HEK293 (cell line): ENCODE results near the gene ASXL1.

Source experiments
- CTCF ChIA-PET: fragments of 350-600 bp; formaldehyde crosslinking; extraction: SDS; loops from one replicate; lab custom pipeline; 2021; ENCODE audit warnings: antibody characterized with exemption; lab: Yijun Ruan, JAX
- POLR2A ChIA-PET: fragments of 300-600 bp; formaldehyde crosslinking; extraction: SDS; loops from one replicate; lab custom pipeline; 2020; ENCODE audit warnings: antibody characterized with exemption, inconsistent platforms; lab: Yijun Ruan, JAX
- H3K27ac ChIP-seq: fragments of 200-500 bp; sonication (Bioruptor generic); 2 replicates; pipeline ENCODE4 v1.5.1; 2014; ENCODE audit warnings: low read depth, low read length, control low read depth, inconsistent platforms; ENCODE audit errors: extremely low read depth
- H3K36me3 ChIP-seq, 2 experiments: fragments of 200-500 bp in 1 of 2; sonication (Bioruptor generic) in 1 of 2; 1 replicate in 1 of 2; 2 replicates in 1 of 2; pipeline ENCODE4 v1.5.1; 2014 to 2017; ENCODE audit warnings: inconsistent platforms in 2 of 2, low read length in 2 of 2; ENCODE audit not compliant: control insufficient read depth in 2 of 2, insufficient read depth in 1 of 2
- H3K4me1 ChIP-seq: fragments of 200-500 bp; sonication (Bioruptor generic); 2 replicates; pipeline ENCODE4 v1.5.1; 2014; ENCODE audit warnings: mild to moderate bottlenecking, low read length, inconsistent platforms; ENCODE audit not compliant: control insufficient read depth, insufficient read depth
- H3K4me3 ChIP-seq: 2 replicates; pipeline ENCODE4 v1.5.1; 2011; ENCODE audit warnings: low read depth, mild to moderate bottlenecking, control low read depth, low read length, moderate library complexity
- H3K9me3 ChIP-seq: fragments of 200-500 bp; sonication (Bioruptor generic); 2 replicates; pipeline ENCODE4 v1.5.1; 2014; ENCODE audit warnings: low read depth, low read length, inconsistent platforms; ENCODE audit not compliant: control insufficient read depth, insufficient read depth
- CTCF ChIP-seq: fragments of 450-650 bp; formaldehyde crosslinking; IDR thresholded peaks from 2 replicates; pipeline ENCODE4 v1.5.1; 2016; ENCODE audit warnings: missing biosample characterization, missing genetic modification characterization
- HIC1 ChIP-seq: fragments of 450-650 bp; formaldehyde crosslinking; IDR thresholded peaks from 2 replicates; pipeline ENCODE4 v1.5.1; 2016; ENCODE audit warnings: missing biosample characterization, missing genetic modification characterization
- KLF16 ChIP-seq: fragments of 450-650 bp; formaldehyde crosslinking; IDR thresholded peaks from 2 replicates; pipeline ENCODE4 v1.5.1; 2017; ENCODE audit warnings: missing biosample characterization, missing genetic modification characterization
- SP7 ChIP-seq: fragments of 450-650 bp; formaldehyde crosslinking; IDR thresholded peaks from 2 replicates; pipeline ENCODE4 v1.5.1; 2016; ENCODE audit warnings: missing biosample characterization, missing genetic modification characterization
- ZBTB1 ChIP-seq: fragments of 450-650 bp; formaldehyde crosslinking; IDR thresholded peaks from 2 replicates; pipeline ENCODE4 v1.5.1; 2016; ENCODE audit warnings: missing biosample characterization, missing genetic modification characterization
- ZFP3 ChIP-seq: fragments of 450-650 bp; formaldehyde crosslinking; IDR thresholded peaks from 2 replicates; pipeline ENCODE4 v1.5.1; 2016; ENCODE audit warnings: low read depth, missing biosample characterization, missing genetic modification characterization
- ZNF10 ChIP-seq: fragments of 450-650 bp; formaldehyde crosslinking; IDR thresholded peaks from 2 replicates; pipeline ENCODE4 v1.5.1; 2017; ENCODE audit warnings: missing biosample characterization, missing genetic modification characterization
- ZNF114 ChIP-seq: fragments of 450-650 bp; formaldehyde crosslinking; IDR thresholded peaks from 2 replicates; pipeline ENCODE4 v1.5.0; 2017; ENCODE audit warnings: missing biosample characterization, missing genetic modification characterization
- ZNF18 ChIP-seq: fragments of 450-650 bp; formaldehyde crosslinking; IDR thresholded peaks from 2 replicates; pipeline ENCODE4 v1.5.1; 2016; ENCODE audit warnings: missing biosample characterization, missing genetic modification characterization
- ZNF24 ChIP-seq: fragments of 450-650 bp; formaldehyde crosslinking; IDR thresholded peaks from 2 replicates; pipeline ENCODE4 v1.5.1; 2016; ENCODE audit warnings: missing biosample characterization, missing genetic modification characterization
- ZNF366 ChIP-seq: fragments of 450-650 bp; formaldehyde crosslinking; conservative IDR thresholded peaks from 2 replicates; pipeline ENCODE4 v1.5.1; 2016; ENCODE audit warnings: missing biosample characterization, missing genetic modification characterization
- ZNF394 ChIP-seq: fragments of 450-650 bp; formaldehyde crosslinking; IDR thresholded peaks from 2 replicates; pipeline ENCODE4 v1.5.1; 2016; ENCODE audit warnings: missing biosample characterization, missing genetic modification characterization, mild to moderate bottlenecking, moderate library complexity, borderline replicate concordance
- ZNF561 ChIP-seq: fragments of 450-650 bp; IDR thresholded peaks from 2 replicates; pipeline ENCODE4 v1.5.1; 2018; ENCODE audit warnings: missing biosample characterization, missing genetic modification characterization, borderline replicate concordance
- ZNF600 ChIP-seq: fragments of 450-650 bp; formaldehyde crosslinking; IDR thresholded peaks from 2 replicates; pipeline ENCODE4 v1.5.1; 2016; ENCODE audit warnings: missing biosample characterization, missing genetic modification characterization
- ZNF621 ChIP-seq: fragments of 450-650 bp; formaldehyde crosslinking; IDR thresholded peaks from 2 replicates; pipeline ENCODE4 v1.5.1; 2017; ENCODE audit warnings: missing biosample characterization, missing genetic modification characterization
- ZNF692 ChIP-seq: fragments of 450-650 bp; formaldehyde crosslinking; IDR thresholded peaks from 2 replicates; pipeline ENCODE4 v1.5.1; 2016; ENCODE audit warnings: missing biosample characterization, missing genetic modification characterization
- ZNF791 ChIP-seq: fragments of 450-650 bp; formaldehyde crosslinking; IDR thresholded peaks from 2 replicates; pipeline ENCODE4 v1.5.1; 2016; ENCODE audit warnings: missing biosample characterization, missing genetic modification characterization
- TF ChIP-seq, protein P1 (sequence below): fragments of 450-650 bp; formaldehyde crosslinking; IDR thresholded peaks from 2 replicates; pipeline ENCODE4 v1.5.1; 2016; ENCODE audit warnings: missing biosample characterization, missing genetic modification characterization
- TF ChIP-seq, protein P2 (sequence below): fragments of 450-650 bp; formaldehyde crosslinking; IDR thresholded peaks from 2 replicates; pipeline ENCODE4 v1.5.1; 2016; ENCODE audit warnings: missing biosample characterization, missing genetic modification characterization

ASXL1 gene

DNA sequence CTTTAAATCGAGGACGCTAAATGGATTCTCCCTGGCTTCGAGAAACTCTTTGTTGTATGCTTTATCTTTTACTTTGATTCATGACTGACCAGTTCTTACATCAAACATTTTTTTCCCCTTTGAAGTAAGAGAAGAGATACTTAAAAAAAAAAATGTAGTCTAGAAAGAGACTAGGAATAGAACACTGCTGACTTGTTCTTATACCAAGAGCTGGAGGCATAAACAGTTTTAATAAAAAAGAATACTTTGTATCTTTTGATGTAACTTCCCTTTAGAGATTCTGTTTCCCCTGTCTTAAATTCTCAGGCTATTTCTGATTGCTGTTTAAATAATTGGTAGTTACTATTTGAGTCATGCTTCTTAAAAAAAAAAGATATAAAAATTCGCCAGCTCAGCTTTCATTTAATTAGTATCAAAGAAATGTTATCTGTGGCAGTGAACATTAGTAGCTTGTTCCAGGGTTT is 4.8 kb downstream of the ASXL1 start:
- no peak overlapping the region for H3K4me3 ChIP-seq
- H3K27ac ChIP-seq = no peak overlapping the region
- ChIA-PET CTCF (no interaction called here), POLR2A (no interaction called here)
- H3K9me3 ChIP-seq = no peaks in the 10 kb centered on the region
- peaks cover 0 to 11% of the 10 kb centered on the region in 2 experiments; a peak in 1 of 3 replicates for H3K36me3 ChIP-seq
- peaks cover 18% of the 10 kb centered on the region for H3K4me1 ChIP-seq
- TF ChIP-seq, protein P1, sequence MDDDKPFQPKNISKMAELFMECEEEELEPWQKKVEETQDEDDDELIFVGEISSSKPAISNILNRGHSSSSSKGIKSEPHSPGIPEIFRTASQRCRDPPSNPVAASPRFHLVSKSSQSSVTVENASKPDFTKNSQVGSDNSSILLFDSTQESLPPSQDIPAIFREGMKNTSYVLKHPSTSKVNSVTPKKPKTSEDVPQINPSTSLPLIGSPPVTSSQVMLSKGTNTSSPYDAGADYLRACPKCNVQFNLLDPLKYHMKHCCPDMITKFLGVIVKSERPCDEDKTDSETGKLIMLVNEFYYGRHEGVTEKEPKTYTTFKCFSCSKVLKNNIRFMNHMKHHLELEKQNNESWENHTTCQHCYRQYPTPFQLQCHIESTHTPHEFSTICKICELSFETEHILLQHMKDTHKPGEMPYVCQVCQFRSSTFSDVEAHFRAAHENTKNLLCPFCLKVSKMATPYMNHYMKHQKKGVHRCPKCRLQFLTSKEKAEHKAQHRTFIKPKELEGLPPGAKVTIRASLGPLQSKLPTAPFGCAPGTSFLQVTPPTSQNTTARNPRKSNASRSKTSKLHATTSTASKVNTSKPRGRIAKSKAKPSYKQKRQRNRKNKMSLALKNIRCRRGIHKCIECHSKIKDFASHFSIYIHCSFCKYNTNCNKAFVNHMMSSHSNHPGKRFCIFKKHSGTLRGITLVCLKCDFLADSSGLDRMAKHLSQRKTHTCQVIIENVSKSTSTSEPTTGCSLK = no peak
- TF ChIP-seq SP7 (tag by site-specific recombination) = peak; percentile 81
- TF ChIP-seq, all 188 proteins: peak for 1

GRCh38 chr20:32363492-32363891 is 5.4 kb downstream of the ASXL1 start:
- H3K4me3 ChIP-seq = no peak overlapping the region
- ChIA-PET CTCF (no interaction called here), POLR2A (no interaction called here)
- no peak overlapping the region; the same call in 1 of the 2 replicates for H3K27ac ChIP-seq
- H3K4me1 ChIP-seq = peaks cover 18% of the 10 kb centered on the region
- peaks cover 0 to 16% of the 10 kb centered on the region in 2 experiments; a peak in 1 of 3 replicates for H3K36me3 ChIP-seq
- no peaks in the 10 kb centered on the region for H3K9me3 ChIP-seq
- TF ChIP-seq ZNF114 = no peak
- TF ChIP-seq ZNF561 (tag by site-specific recombination) = no peak
- TF ChIP-seq ZFP3 (tag by site-specific recombination) = 0 out of 2 replicates have a peak, but pooled peaks have one; percentile 40
- no peak for TF ChIP-seq KLF16
- TF ChIP-seq, protein P2, sequence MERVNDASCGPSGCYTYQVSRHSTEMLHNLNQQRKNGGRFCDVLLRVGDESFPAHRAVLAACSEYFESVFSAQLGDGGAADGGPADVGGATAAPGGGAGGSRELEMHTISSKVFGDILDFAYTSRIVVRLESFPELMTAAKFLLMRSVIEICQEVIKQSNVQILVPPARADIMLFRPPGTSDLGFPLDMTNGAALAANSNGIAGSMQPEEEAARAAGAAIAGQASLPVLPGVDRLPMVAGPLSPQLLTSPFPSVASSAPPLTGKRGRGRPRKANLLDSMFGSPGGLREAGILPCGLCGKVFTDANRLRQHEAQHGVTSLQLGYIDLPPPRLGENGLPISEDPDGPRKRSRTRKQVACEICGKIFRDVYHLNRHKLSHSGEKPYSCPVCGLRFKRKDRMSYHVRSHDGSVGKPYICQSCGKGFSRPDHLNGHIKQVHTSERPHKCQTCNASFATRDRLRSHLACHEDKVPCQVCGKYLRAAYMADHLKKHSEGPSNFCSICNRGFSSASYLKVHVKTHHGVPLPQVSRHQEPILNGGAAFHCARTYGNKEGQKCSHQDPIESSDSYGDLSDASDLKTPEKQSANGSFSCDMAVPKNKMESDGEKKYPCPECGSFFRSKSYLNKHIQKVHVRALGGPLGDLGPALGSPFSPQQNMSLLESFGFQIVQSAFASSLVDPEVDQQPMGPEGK (tag by site-specific recombination) = no peak
- TF ChIP-seq ZNF600 = peak; percentile 34; the same call in 1 of the 2 replicates
- TF ChIP-seq, all 188 proteins: peak for 2

DNA sequence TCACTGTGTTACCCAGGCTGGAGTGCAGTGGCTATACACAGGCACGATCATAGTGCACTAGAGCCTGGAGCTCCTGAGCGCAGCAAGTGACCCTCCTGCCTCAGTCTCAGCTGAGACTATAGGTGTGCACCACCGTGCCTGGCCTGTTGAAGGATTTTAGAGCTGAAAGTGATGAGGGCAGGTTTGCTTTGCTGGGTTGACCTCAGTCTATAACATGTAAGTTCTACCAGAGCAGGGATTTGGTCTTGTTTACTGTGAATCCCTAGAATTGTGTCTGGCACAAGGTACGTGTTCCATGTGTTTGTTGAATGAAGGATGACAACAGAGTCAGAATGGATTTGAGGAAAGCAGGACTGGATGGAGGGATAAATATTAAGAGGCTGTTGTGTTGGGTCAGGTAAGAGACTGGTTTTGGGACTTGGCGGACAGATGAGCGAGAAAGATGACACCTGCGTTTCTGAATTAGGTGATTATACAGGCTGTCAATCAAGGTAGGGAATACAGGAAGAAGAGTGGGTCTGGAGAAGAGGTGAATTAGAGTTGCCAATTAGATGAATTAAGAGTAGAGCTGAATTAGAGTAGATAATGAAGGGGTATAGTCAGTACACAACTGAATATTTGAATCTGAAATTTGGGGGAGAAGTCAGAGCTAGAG is 6.5 kb downstream of the ASXL1 start:
- CTCF ChIA-PET = no interaction called here
- H3K36me3 ChIP-seq = peaks cover 7 to 24% of the 10 kb centered on the region in 2 experiments; a peak in 2 of 3 replicates
- POLR2A ChIA-PET = no interaction called here
- TF ChIP-seq ZNF18 (tag by site-specific recombination) (no peak), ZNF10 (no peak), ZNF621 (no peak), CTCF (tag by site-specific recombination) (no peak), ZBTB1 (tag by site-specific recombination) (no peak), ZNF394 (no peak), ZNF791 (tag by site-specific recombination) (no peak), ZNF692 (no peak), ZNF366 (tag by site-specific recombination) (peak; percentile 64; the same call in 1 of the 2 replicates), ZNF24 (no peak), HIC1 (tag by site-specific recombination) (no peak)

More for the DNA sequence above, 6.5 kb downstream of the ASXL1 start:
- Histone ChIP-seq H3K27ac (no peak overlapping the region), H3K9me3 (no peaks in the 10 kb centered on the region), H3K4me1 (peaks cover 18% of the 10 kb centered on the region), H3K4me3 (no peak overlapping the region)
